ENCODE data around the gene RPL35A.
"Not testable (repeated sequence)": the region's sequence is repeated elsewhere in the genome, so short reads cannot be mapped to it uniquely, and the experiment has no call there.

The RPL35A gene

GRCh38 chr3:197960694-197961581 lies 10.9 kb downstream of the RPL35A start:
- TF ChIP-seq, protein P1, sequence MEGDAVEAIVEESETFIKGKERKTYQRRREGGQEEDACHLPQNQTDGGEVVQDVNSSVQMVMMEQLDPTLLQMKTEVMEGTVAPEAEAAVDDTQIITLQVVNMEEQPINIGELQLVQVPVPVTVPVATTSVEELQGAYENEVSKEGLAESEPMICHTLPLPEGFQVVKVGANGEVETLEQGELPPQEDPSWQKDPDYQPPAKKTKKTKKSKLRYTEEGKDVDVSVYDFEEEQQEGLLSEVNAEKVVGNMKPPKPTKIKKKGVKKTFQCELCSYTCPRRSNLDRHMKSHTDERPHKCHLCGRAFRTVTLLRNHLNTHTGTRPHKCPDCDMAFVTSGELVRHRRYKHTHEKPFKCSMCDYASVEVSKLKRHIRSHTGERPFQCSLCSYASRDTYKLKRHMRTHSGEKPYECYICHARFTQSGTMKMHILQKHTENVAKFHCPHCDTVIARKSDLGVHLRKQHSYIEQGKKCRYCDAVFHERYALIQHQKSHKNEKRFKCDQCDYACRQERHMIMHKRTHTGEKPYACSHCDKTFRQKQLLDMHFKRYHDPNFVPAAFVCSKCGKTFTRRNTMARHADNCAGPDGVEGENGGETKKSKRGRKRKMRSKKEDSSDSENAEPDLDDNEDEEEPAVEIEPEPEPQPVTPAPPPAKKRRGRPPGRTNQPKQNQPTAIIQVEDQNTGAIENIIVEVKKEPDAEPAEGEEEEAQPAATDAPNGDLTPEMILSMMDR (IDR thresholded peaks at IDR 0.05), result no peak
- H3K4me1 ChIP-seq (ENCODE audit: control insufficient read depth in 1 of 2, insufficient read depth in 1 of 2, low read depth in 1 of 2, low read length in 1 of 2), result peaks cover 50% of the 10 kb centered on the region in 2 experiments
- no peaks in the 10 kb centered on the region for H3K9me3 ChIP-seq
- peaks cover 9% of the 10 kb centered on the region for H3K36me3 ChIP-seq
- H3K27ac ChIP-seq, result peak overlapping the region; percentile 80
- H3K27me3 ChIP-seq, result no peaks in the 10 kb centered on the region
- peak overlapping the region; percentile 73 to 89 for H3K4me3 ChIP-seq (ENCODE audit: low read depth in 1 of 2, low read length in 1 of 2)

GRCh38 chr3:197961582-197961945 lies 11.6 kb downstream of the RPL35A start:
- Histone ChIP-seq H3K4me1 (ENCODE audit: control insufficient read depth in 1 of 2, insufficient read depth in 1 of 2, low read depth in 1 of 2, low read length in 1 of 2) (peaks cover 50% of the 10 kb centered on the region in 2 experiments), H3K27me3 (no peaks in the 10 kb centered on the region), H3K27ac (no peak overlapping the region), H3K9me3 (no peaks in the 10 kb centered on the region), H3K36me3 (peaks cover 3% of the 10 kb centered on the region), H3K4me3 (ENCODE audit: low read depth in 1 of 2, low read length in 1 of 2) (peak overlapping the region in 1 of 2 experiments; percentile 10)
- TF ChIP-seq, protein P1 (IDR thresholded peaks at IDR 0.05), result no peak

GRCh38 chr3:197963019-197963637 lies 13.1 kb downstream of the RPL35A start:
- Histone ChIP-seq H3K9me3 (no peaks in the 10 kb centered on the region), H3K4me3 (ENCODE audit: low read depth in 1 of 2, low read length in 1 of 2) (no peak overlapping the region), H3K4me1 (ENCODE audit: control insufficient read depth in 1 of 2, insufficient read depth in 1 of 2, low read depth in 1 of 2, low read length in 1 of 2) (peaks cover 35 to 37% of the 10 kb centered on the region in 2 experiments), H3K27ac (no peak overlapping the region), H3K36me3 (no peaks in the 10 kb centered on the region), H3K27me3 (no peaks in the 10 kb centered on the region)
- TF ChIP-seq, protein P1 (IDR thresholded peaks at IDR 0.05), result no peak

DNA sequence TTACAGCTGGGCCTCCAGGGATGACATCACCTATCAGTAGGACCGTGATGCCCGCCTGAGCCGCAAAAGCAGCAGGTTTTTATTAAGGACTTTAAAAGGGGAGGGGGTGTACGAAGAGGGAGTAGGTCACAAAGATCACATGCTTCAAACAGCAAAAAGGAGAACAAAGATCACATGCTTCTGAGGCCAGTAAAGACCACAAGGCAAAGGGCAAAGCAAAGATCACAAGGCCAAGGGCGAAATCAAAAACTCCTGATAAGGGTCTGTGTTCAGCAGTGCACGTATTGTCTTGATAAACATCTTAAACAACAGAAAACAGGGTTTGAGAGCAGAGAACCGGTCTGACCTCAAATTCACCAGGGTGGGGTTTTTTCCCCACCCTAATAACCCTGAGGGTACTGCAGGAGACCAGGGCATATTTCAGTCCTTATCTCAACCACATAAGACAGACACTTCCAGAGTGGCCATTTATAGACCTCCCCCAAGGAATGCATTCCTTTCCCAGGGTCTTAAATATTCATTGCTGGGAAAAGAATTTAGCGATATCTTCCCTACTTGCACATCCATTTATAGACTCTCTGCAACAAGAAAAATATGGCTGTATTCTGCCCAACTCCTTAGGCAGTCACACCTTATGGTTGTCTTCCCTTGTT lies 17.5 kb downstream of the RPL35A start:
- H3K4me1 ChIP-seq (ENCODE audit: control insufficient read depth in 1 of 2, insufficient read depth in 1 of 2, low read depth in 1 of 2, low read length in 1 of 2); H3K9me3 ChIP-seq; H3K27ac ChIP-seq; H3K27me3 ChIP-seq; H3K4me3 ChIP-seq (ENCODE audit: low read depth in 1 of 2, low read length in 1 of 2); H3K36me3 ChIP-seq: not testable (repeated sequence)

- no peaks in the 10 kb centered on the region for H3K4me1 ChIP-seq (ENCODE audit: control insufficient read depth in 1 of 2, insufficient read depth in 1 of 2, low read depth in 1 of 2, low read length in 1 of 2)
- TF ChIP-seq, protein P1 (IDR thresholded peaks at IDR 0.05), result no peak
- H3K4me3 ChIP-seq (ENCODE audit: low read depth in 1 of 2, low read length in 1 of 2), result no peak overlapping the region
- H3K27ac ChIP-seq, result no peak overlapping the region
- H3K27me3 ChIP-seq, result no peaks in the 10 kb centered on the region
- peaks cover 3% of the 10 kb centered on the region for H3K36me3 ChIP-seq
- no peaks in the 10 kb centered on the region for H3K9me3 ChIP-seq
Observed at GRCh38 chr3:197970588-197970987, 20.6 kb downstream of the RPL35A start.
